GM12878 (cell line): ENCODE measurements around the gene TDRD9. TPM values are rescaled to one million over a fixed set of nuclear protein-coding genes. Genes with fewer than 3 reads are reported as not detected.

Source experiments
- ATAC-seq: fragments of 200-7000 bp; cut with Tn5 transposase; 3 replicates; pipeline ENCODE4 v1.9.1; 2020; ENCODE audit warnings: mild to moderate bottlenecking, moderate library complexity
- BruUV-seq: library from RNA; stranded (reverse); fragments of 400-500 nt; replicated peaks from 2 replicates; lab custom pipeline; 2021; lab: Mats Ljungman, UMichigan
- CTCF ChIA-PET: fragments of 300-600 bp; sonication (Branson Sonifier 250); formaldehyde crosslinking; extraction: SDS; loops from one replicate; lab custom pipeline; 2021; ENCODE audit warnings: inconsistent platforms; lab: Yijun Ruan, JAX
- POLR2A ChIA-PET: fragments of 350-600 bp; formaldehyde crosslinking; extraction: SDS; loops from one replicate; lab custom pipeline; 2021; ENCODE audit warnings: inconsistent platforms; lab: Charles Lee
- RAD21 ChIA-PET: fragments of 300-600 bp; sonication (Branson Sonifier 250); formaldehyde crosslinking; loops from one replicate; lab custom pipeline; 2023; ENCODE audit warnings: antibody characterized with exemption; ENCODE audit not compliant: unreplicated experiment; lab: Charles Lee
- SMC1A ChIA-PET: fragments of 300-600 bp; sonication (Branson Sonifier 250); formaldehyde crosslinking; loops from one replicate; lab custom pipeline; 2023; ENCODE audit not compliant: unreplicated experiment, uncharacterized antibody; lab: Charles Lee
- DNase-seq: peaks from one replicate; pipeline ENCODE4 v3.0.0-alpha.2; 2011; ENCODE audit warnings: low read depth, low spot score
- FAIRE-seq: peaks from 3 replicates; lab custom pipeline; 2011; peaks lifted over from hg19 to GRCh38; lab: Jason Lieb, UNC
- H2AFZ ChIP-seq: 2 replicates; pipeline ENCODE4 v1.6.0; 2011; ENCODE audit warnings: low read depth, low read length, control low read depth; ENCODE audit not compliant: control insufficient read depth
- H3K27ac ChIP-seq: 2 replicates; pipeline ENCODE4 v1.5.1; 2011; ENCODE audit warnings: control low read depth; ENCODE audit not compliant: control insufficient read depth, insufficient read depth
- H3K27me3 ChIP-seq, 2 experiments: replicated peaks in 1 of 2; 2 replicates each; pipeline versions ENCODE4 v1.6.0 to v1.6.1; 2011; ENCODE audit warnings: low read length in 1 of 2; ENCODE audit not compliant: control insufficient read depth in 2 of 2, insufficient read depth in 2 of 2
- H3K36me3 ChIP-seq, 2 experiments: 2 replicates each; pipeline ENCODE4 v1.5.1; 2011; ENCODE audit warnings: low read length in 1 of 2; ENCODE audit not compliant: control insufficient read depth in 2 of 2, insufficient read depth in 2 of 2
- H3K4me1 ChIP-seq: 2 replicates; pipeline ENCODE4 v1.6.1; 2011; ENCODE audit warnings: mild to moderate bottlenecking, low read length, moderate library complexity, mixed read lengths; ENCODE audit not compliant: control insufficient read depth, insufficient read depth
- H3K4me2 ChIP-seq: 2 replicates; pipeline ENCODE4 v1.6.0; 2011; ENCODE audit warnings: control low read depth; ENCODE audit not compliant: control insufficient read depth, insufficient read depth
- H3K4me3 ChIP-seq: fragments of 200-600 bp; sonication (generic); 2 replicates; pipeline ENCODE4 v1.5.1; 2016
- H3K79me2 ChIP-seq: 2 replicates; pipeline ENCODE4 v1.6.0; 2011; ENCODE audit warnings: low read length; ENCODE audit not compliant: control insufficient read depth, insufficient read depth
- H3K9ac ChIP-seq: 2 replicates; pipeline ENCODE4 v1.8.0; 2011; ENCODE audit warnings: low read length, control low read depth, mixed read lengths; ENCODE audit not compliant: control insufficient read depth, insufficient read depth
- H3K9me3 ChIP-seq: replicated peaks from 3 replicates; pipeline ENCODE4 v1.5.1; 2011; ENCODE audit warnings: mild to moderate bottlenecking, low read length; ENCODE audit not compliant: control insufficient read depth, insufficient read depth
- H4K20me1 ChIP-seq: 2 replicates; pipeline ENCODE4 v1.6.0; 2011; ENCODE audit not compliant: control insufficient read depth, insufficient read depth
- CEBPB ChIP-seq, 2 experiments: fragments of 150-350 bp in 1 of 2; IDR thresholded peaks; 2 replicates each; pipeline ENCODE4 v1.6.1; 2012 to 2014; ENCODE audit warnings: low read depth in 2 of 2, low read length in 2 of 2, borderline replicate concordance in 1 of 2, inconsistent platforms in 1 of 2
- RAD21 ChIP-seq: IDR thresholded peaks from 2 replicates; pipeline ENCODE4 v1.6.1; 2011; ENCODE audit warnings: mild to moderate bottlenecking, low read depth, low read length, moderate library complexity; ENCODE audit not compliant: insufficient read depth
- SMARCA5 ChIP-seq: fragments of 450-650 bp; IDR thresholded peaks from 2 replicates; pipeline ENCODE4 v1.6.1; 2017; ENCODE audit warnings: mild to moderate bottlenecking
- ZNF622 ChIP-seq: fragments of 450-650 bp; IDR thresholded peaks from 2 replicates; pipeline ENCODE4 v1.6.1; 2017; ENCODE audit warnings: mild to moderate bottlenecking, inconsistent platforms
- WGBS: methylation state at CpG from one replicate; pipeline ENCODE4 v1.1.6; 2016; ENCODE audit warnings: low lambda C conversion rate; ENCODE audit not compliant: insufficient replicate concordance, insufficient coverage; ENCODE audit errors: missing lambda C conversion rate; 5-methylcytosine and 5-hydroxymethylcytosine counted together
- in situ Hi-C: fragments of 300-500 bp; cut with MboI; formaldehyde crosslinking; loops from 9 replicates; pipeline ENCODE4 v1.14.3; 2018; ENCODE audit warnings: mixed read lengths
- intact Hi-C: fragments of 100-400 bp; cut with micrococcal nuclease; formaldehyde crosslinking; loops from one replicate; pipeline ENCODE4 v1.14.2; 2022; ENCODE audit not compliant: unreplicated experiment
- polyA plus RNA-seq, 11 experiments: library from polyadenylated mRNA; depleted of rRNA in 4 of 11; unstranded in 6 of 11; stranded (reverse) in 5 of 11; fragments of >200 nt; fragmentation: Nextera tagmentation in 4 of 11; fragmentation: Illumina TruSeq in 1 of 11; extraction: Ambion mirVana in 4 of 11; extraction: Trizol in 1 of 11; gene quantifications; 1 replicate in 1 of 11; 2 replicates in 10 of 11; pipeline versions ENCODE4 v1.2.1 to v1.2.3, GENCODE V29; 2011 to 2016; ENCODE audit warnings: inconsistent platforms in 2 of 11, missing spikeins in 2 of 11, low read depth in 1 of 11
- total RNA-seq, 4 experiments: library from RNA; depleted of rRNA in 3 of 4; stranded (reverse); fragments of >200 nt in 3 of 4; fragmentation: Illumina TruSeq in 1 of 4; extraction: Trizol in 1 of 4; gene quantifications; 2 replicates each; pipeline versions ENCODE4 v1.2.1 to v1.2.3, GENCODE V29; 2013 to 2021
- TF ChIP-seq, protein P1 (sequence below): IDR thresholded peaks from 2 replicates; pipeline ENCODE4 v1.6.1; 2012; ENCODE audit warnings: mild to moderate bottlenecking, low read depth, low read length

TDRD9 gene
- total and polyA plus RNA-seq, 10 of the 15 experiments (the other 5 are each of a cell fraction or from before 2014, with no cell fraction given), result 0.12 TPM; not detected in 9

- ChIA-PET SMC1A (no interaction called here), RAD21 (no interaction called here), CTCF (interaction anchor here (1.3 kb wide), 1 partner anchor 9 kb away, joined by 4 read pairs; no protein-coding TSS in a partner anchor), POLR2A (no interaction called here)
- FAIRE-seq (no peak), ATAC-seq (no peak), DNase-seq (no peak)
- intact Hi-C loops, result no loop called here
- in situ Hi-C loops, result no loop called here
- 69% methylated on average over 15 of the region's 15 CpGs for WGBS
- no peak overlapping the region for H3K27ac ChIP-seq
- no peak overlapping the region for H3K4me2 ChIP-seq
- H2AFZ ChIP-seq, result no peak overlapping the region
- no peaks in the 10 kb centered on the region for H3K36me3 ChIP-seq
- no peaks in the 10 kb centered on the region for H3K27me3 ChIP-seq
- no peaks in the 10 kb centered on the region for H3K9me3 ChIP-seq
- TF ChIP-seq CEBPB (IDR thresholded peaks at IDR 0.05; ENCODE audit: borderline replicate concordance in 1 of 2, low read depth in 2 of 2, low read length in 2 of 2), result no peak
- TF ChIP-seq, protein P1, sequence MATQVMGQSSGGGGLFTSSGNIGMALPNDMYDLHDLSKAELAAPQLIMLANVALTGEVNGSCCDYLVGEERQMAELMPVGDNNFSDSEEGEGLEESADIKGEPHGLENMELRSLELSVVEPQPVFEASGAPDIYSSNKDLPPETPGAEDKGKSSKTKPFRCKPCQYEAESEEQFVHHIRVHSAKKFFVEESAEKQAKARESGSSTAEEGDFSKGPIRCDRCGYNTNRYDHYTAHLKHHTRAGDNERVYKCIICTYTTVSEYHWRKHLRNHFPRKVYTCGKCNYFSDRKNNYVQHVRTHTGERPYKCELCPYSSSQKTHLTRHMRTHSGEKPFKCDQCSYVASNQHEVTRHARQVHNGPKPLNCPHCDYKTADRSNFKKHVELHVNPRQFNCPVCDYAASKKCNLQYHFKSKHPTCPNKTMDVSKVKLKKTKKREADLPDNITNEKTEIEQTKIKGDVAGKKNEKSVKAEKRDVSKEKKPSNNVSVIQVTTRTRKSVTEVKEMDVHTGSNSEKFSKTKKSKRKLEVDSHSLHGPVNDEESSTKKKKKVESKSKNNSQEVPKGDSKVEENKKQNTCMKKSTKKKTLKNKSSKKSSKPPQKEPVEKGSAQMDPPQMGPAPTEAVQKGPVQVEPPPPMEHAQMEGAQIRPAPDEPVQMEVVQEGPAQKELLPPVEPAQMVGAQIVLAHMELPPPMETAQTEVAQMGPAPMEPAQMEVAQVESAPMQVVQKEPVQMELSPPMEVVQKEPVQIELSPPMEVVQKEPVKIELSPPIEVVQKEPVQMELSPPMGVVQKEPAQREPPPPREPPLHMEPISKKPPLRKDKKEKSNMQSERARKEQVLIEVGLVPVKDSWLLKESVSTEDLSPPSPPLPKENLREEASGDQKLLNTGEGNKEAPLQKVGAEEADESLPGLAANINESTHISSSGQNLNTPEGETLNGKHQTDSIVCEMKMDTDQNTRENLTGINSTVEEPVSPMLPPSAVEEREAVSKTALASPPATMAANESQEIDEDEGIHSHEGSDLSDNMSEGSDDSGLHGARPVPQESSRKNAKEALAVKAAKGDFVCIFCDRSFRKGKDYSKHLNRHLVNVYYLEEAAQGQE, result no peak
- no peak for TF ChIP-seq SMARCA5
- no peak for TF ChIP-seq RAD21
- TF ChIP-seq ZNF622, result no peak
- no peaks in the 10 kb centered on the region for H3K4me1 ChIP-seq
- H3K79me2 ChIP-seq, result no peaks in the 10 kb centered on the region
- no peak overlapping the region for H3K4me3 ChIP-seq
- no peaks in the 10 kb centered on the region; the same call in 1 of the 2 replicates for H4K20me1 ChIP-seq
- H3K9ac ChIP-seq, result no peak overlapping the region
- no TSS peak for BruUV-seq
Observed at GRCh38 chr14:103891667-103892215, 36.5 kb upstream of the TDRD9 start.
